ELF-1 (cell line): ENCODE results near the gene PRKAR2B.
"Not testable (repeated sequence)": the region's sequence is repeated elsewhere in the genome, so short reads cannot be mapped to it uniquely, and the experiment has no call there.

ENCODE experiments used
- DNase-seq: peaks from one replicate; pipeline ENCODE4 v3.0.0-alpha.2; 2016; ENCODE audit warnings: low read depth, low spot score

Gene PRKAR2B

GRCh38 chr7:107048783-107049418, 4.4 kb downstream of the PRKAR2B start:
- no peak for DNase-seq

DNA sequence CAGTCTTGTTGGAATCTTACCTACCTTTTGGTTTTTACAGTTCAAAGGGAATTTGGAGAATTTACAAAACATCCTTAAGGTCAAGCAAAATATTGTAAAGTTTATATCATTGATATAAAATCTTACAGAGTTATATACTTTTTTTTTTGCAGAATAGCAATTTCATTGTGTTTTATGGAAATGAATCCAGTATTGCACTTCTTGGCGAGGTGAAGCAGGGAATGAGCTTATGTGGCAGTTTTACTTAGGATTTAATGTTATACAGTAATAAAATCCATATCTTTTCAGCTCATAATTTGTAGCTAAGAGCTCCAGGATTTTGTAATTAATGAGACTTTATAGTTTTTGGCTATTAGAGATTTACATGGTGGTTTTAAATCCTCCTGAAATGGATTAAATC, 5.0 kb downstream of the PRKAR2B start:
- no peak for DNase-seq

GRCh38 chr7:107049971-107050532, 5.5 kb downstream of the PRKAR2B start:
- no peak for DNase-seq

DNA sequence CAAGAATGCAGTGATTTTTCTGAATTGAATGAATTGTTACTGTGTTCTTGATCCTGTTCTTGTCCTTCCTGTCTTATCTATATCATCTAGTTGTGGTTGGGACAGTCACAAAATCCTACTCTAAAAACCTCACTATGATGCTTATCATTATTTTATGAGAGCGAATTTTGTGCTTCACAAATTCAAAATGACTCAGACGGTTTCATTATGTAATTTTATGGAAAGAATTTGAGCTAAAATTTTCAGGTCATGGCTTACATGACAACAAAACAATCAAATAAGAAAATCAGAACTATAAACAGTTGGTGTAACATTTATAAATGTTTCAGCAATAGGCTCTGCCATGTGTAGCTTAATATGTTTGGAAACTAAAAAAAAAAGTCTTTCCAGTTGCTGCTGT, 6.9 kb downstream of the PRKAR2B start:
- no peak for DNase-seq

DNA sequence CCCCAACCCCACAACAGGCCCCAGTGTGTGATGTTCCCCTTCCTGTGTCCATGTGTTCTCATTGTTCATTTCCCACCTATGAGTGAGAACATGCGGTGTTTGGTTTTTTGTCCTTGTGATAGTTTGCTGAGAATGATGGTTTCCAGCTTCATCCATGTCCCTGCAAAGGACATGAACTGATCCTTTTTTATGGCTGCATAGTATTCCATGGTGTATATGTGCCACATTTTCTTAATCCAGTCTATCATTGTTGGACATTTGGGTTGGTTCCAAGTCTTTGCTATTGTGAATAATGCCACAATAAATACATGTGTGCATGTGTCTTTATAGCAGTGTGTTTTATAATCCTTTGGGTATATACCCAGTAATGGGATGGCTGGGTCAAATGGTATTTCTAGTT, 10.5 kb downstream of the PRKAR2B start:
- DNase-seq: not testable (repeated sequence)

DNA sequence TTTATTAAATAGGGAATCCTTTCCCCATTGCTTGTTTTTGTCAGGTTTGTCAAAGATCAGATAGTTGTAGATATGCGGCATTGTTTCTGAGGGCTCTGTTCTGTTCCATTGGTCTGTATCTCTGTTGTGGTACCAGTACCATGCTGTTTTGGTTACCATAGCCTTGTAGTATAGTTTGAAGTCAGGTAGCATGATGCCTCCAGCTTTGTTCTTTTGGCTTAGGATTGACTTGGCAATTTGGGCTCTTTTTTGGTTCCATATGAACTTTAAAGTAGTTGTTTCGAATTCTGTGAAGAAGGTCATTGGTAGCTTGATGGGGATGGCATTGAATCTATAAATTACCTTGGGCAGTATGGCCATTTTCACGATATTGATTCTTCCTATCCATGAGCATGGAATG, 11.6 kb downstream of the PRKAR2B start:
- DNase-seq: not testable (repeated sequence)

DNA sequence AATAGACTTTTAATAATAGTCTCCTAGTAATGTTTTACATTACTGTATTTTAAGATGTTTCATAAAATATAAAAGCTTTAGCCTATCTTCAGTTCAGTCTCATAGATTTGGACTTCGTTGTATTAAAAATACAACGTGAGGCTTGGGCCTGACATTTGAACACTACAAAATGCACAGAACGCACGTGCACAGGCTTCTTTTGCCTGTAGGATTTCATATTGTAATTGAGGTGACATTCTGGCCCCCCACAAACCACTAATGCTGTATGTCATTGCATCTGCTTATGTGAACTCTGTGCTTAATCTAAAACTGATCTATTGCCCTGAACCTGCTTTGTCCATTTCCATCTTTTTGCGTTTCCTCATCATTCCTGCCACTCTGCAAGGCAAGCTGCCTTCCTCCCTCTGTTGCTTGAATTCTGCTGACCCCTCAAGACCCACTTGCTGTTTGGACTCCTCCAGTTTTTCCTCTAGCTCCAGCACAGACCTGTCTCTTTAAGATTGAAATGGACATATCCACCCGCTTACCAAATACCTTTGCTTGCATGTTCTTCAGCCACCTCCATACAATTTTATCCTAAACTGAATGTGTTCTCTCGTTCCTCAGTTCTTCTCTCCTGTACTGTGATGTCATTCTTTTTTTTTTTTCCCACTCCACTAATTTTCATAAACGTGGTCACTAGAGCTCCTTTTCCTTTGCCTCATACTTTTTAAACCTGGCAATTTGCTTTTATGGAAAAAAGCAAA, 12.4 kb downstream of the PRKAR2B start:
- DNase-seq: no peak

DNA sequence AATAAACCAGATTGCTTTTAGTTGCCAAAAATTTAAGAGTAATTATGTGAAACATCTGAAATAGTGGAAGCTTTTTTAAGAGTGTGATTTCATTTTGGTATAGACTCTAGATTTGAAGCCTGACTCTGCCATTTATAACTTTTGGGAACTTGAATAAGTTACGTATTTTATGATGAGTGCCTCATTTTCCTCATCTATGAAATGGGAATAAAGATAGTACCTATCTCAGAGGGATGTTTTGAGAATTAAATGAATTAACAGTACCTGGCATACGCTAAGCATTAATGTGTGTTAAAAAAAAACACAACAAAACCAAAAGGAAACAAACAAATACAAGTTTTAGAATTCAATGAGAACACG, 12.9 kb downstream of the PRKAR2B start:
- DNase-seq: no peak

DNA sequence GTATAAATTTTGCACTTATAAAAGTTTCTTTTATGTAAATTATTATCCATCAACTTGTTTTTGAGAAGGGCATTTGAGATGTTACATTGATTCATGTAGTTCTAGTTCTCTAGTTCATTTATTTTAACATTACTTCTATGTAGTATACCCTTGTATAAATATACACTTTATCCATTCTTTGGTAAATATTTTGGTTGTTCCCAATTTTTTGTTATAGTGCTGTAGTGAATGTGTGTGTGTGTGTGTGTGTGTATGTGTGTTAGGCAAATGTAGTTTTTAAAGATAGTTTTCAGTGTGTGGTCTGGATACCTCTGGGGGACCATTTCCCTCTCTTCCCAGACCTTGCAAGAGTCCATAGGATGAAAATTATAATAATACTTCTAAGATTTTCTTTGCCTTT, 15.0 kb downstream of the PRKAR2B start:
- no peak for DNase-seq

DNA sequence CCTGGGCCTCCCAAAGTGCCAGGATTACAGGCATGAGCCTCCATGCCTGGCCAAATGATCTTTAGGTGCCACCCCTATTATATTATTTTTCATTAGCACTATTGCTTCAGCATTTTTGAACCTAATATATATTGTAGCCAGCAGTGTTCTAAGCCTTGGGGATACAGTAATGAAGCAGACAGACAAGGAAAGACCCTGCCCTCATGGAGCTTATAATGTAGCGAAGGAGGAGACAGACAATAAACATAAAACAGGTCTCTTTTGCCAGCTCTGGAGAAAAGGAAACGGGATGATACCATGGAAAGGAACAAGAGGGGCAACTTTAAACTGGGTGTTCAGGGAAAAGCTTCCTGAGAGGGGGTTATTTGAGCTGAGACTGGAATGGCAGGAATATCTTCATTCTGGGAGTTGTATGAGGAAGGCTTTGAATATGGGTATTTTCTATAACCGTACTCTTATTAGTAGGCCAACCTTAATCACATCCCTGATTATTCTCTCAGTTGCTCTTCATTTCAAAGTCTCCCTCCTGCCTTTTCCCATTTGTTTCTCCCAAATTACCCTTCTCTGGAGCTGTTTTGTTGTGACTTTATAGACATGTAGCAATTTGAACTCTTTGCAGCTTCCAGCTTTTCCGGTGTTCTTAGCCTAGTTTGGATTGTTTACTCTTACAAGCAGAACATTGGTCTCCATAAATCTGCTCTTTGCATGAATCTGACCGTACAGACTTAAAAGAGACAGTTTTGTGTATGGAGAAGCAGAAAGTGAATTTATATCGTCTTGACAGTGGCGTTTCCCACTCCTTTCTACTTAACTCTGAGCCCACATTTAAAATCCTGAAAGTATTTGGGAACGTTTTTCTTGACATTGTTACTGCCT, 19.0 kb downstream of the PRKAR2B start:
- no peak for DNase-seq

DNA sequence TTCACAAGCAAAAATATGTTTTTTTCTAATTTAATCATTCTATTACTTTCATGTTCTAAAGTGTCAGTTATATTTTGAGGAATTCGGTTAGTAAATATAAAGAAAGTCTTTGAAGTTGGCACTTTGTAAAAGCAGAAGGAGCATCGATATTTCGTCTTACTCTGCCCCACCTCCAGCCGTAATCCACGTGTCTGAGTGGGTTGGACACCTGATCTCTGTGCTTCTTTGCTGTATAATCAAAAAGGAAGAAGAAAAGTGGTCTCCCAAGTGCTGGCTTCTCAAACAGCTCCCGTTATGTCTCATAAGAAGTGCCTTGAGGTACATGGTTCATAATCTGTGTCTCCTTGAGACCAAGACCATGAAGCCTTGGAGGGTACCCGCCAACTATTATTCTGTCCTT, 19.8 kb downstream of the PRKAR2B start:
- no peak for DNase-seq

- DNase-seq: no peak
Observed at GRCh38 chr7:107065929-107066247, 21.4 kb downstream of the PRKAR2B start.

DNA sequence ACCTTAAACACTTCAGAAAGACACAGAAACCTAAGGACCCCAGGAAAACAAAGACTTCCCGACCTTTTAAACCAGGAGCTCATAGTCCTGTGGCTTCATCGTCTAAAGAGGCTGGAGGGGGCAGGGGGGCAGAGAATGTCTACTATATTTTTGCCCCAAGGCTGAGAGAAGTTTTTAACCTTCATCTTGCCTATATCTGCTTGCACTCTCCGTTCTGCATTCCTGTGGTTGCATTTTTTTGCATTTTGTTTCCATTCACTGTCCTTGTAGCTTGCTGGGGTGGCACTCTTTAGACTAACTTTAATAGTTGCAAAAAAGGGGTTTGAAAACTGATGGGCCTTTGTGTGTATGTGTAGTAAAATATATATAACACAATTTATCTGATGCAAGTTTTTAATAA, 23.7 kb downstream of the PRKAR2B start:
- no peak for DNase-seq

- no peak for DNase-seq
Observed at GRCh38 chr7:107069457-107069856, 25.0 kb downstream of the PRKAR2B start.

DNA sequence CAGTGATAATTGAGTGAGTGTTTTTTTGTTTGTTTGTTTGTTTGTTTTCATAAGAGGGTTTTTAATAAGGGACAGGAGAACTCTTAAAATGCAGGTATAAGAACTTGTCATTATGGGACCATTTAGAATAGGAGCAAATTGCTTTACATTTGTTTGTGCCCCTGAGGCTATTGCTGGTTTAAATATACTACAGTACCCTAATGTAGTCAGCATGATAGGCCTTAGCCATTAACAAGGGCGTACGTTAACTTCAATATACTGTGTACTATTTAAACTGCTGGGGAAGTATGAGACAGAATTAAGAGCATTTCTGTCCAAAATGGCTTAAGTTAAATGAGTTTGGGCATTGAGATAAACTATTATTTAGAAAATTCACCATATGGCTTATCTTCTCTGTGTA, 26.2 kb downstream of the PRKAR2B start:
- DNase-seq: no peak

DNA sequence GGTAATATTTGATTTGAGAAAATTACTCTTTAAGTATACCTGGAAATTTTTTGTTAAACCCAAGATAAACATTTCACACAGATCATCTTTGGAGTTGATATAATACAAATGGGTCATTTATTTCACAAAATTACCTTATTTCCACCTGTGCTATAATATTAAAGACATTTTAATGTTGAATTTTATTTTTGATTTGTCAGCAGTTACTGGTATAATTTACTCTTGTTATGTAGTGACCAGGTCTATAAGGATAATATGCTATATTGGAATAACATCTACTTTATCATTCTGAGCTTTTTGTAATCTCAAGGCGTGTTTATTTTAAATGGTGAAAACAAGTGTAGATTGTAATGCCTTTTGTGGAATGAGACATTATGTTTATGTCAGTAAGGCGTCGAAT, 26.6 kb downstream of the PRKAR2B start:
- DNase-seq: no peak

- no peak for DNase-seq
Observed at GRCh38 chr7:107072133-107072532, 27.6 kb downstream of the PRKAR2B start.

GRCh38 chr7:107075863-107076574, 31.5 kb downstream of the PRKAR2B start:
- DNase-seq: no peak

DNA sequence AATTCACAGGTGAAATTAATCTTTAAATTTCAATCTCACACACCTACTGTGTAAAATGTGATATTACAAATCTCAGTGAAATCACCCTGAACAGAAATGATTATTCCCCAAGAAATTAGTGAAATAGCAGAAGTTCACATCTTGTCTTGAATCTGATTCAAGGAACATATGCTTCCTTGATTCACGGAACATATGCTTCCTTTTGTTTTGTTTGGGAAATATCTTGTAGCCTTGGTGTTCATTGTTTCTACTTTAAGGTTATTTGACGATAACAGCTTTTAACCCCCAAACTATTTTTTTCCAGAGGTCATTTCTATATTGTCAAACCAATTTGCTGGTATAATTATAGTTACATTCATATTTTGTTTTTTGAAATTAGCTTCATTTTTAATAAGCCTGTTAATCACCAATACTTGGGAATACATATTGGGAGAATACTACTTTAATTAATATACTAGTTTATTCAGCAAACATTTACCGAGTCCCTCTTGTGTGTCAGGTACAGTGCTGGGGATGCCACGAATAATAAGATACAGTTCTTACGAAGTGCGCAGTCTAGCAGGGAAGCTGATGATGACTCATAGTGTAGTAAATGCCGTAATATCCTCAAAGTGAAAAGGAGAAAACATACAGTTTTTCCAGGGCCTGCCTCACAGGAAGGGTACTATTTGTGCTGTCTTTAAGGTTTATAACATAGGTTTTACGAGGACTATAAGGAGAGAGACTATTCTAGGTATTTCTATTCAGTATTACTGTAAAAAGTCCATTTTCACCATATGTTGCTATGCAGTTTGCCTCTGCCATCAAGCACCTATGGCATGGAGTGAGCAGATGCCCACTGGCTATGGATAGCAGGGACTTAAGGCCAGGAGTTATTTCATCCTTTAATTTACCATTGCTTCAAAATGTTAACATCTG, 32.5 kb downstream of the PRKAR2B start:
- no peak for DNase-seq

- no peak for DNase-seq
Observed at GRCh38 chr7:107077699-107078516, 33.4 kb downstream of the PRKAR2B start.
